Small intestine (tissue), 16 donors: ENCODE data around the gene DMAC1. TPM values are rescaled to one million over a fixed set of nuclear protein-coding genes. Genes with fewer than 3 reads are reported as not detected.

ENCODE experiments used
- DNase-seq, 2 donors: peaks; one replicate each; pipeline versions ENCODE4 v3.0.0 to v3.0.0-alpha.2; 2013
- FAIRE-seq: peaks from 2 replicates; lab custom pipeline; 2012; peaks lifted over from hg19 to GRCh38; lab: Jason Lieb, UNC
- H3K27ac ChIP-seq, 3 donors: one replicate each; pipeline ENCODE4 v1.5.1; 2013; ENCODE audit warnings: low read length in 2 of 3, mild to moderate bottlenecking in 2 of 3, control low read depth in 1 of 3, inconsistent platforms in 1 of 3, low read depth in 1 of 3, moderate library complexity in 1 of 3
- H3K27me3 ChIP-seq, 3 donors: one replicate each; pipeline ENCODE4 v1.6.1; 2013; ENCODE audit warnings: low read length in 3 of 3, inconsistent platforms in 1 of 3; ENCODE audit not compliant: control insufficient read depth in 3 of 3, insufficient read depth in 3 of 3
- H3K36me3 ChIP-seq, 3 donors: one replicate each; pipeline ENCODE4 v1.6.1; 2013; ENCODE audit warnings: low read length in 3 of 3, inconsistent platforms in 1 of 3, low read depth in 1 of 3, mild to moderate bottlenecking in 1 of 3, moderate library complexity in 1 of 3; ENCODE audit not compliant: control insufficient read depth in 3 of 3, insufficient read depth in 2 of 3
- H3K4me1 ChIP-seq, 3 donors: one replicate each; pipeline ENCODE4 v1.6.1; 2013; ENCODE audit warnings: low read length in 2 of 3, inconsistent platforms in 1 of 3, low read depth in 1 of 3, mild to moderate bottlenecking in 1 of 3, moderate library complexity in 1 of 3; ENCODE audit not compliant: control insufficient read depth in 3 of 3, insufficient read depth in 2 of 3
- H3K4me3 ChIP-seq, 3 donors: one replicate each; pipeline ENCODE4 v1.5.1; 2013; ENCODE audit warnings: low read length in 3 of 3, control low read depth in 1 of 3, inconsistent platforms in 1 of 3, low read depth in 1 of 3, mild to moderate bottlenecking in 1 of 3, moderate library complexity in 1 of 3
- H3K9me3 ChIP-seq, 2 donors: one replicate each; pipeline ENCODE4 v1.6.1; 2013; ENCODE audit warnings: low read depth in 1 of 2, low read length in 1 of 2; ENCODE audit not compliant: control insufficient read depth in 2 of 2, insufficient read depth in 1 of 2
- WGBS, 3 donors: extraction: QIAGEN DNeasy Blood & Tissue Kit; methylation state at CpG; one replicate each; pipeline ENCODE4 v1.1.7; 2013; 5-methylcytosine and 5-hydroxymethylcytosine counted together
- long read RNA-seq, 10 donors: transcript quantifications; one replicate each; lab custom pipeline, GENCODE V29; 2026
- polyA plus RNA-seq, 4 donors: library from polyadenylated mRNA; stranded (reverse) in 3 of 4; unstranded in 1 of 4; fragments of 200-250 nt in 3 of 4; fragments of 120-200 nt in 1 of 4; gene quantifications; one replicate each; pipeline versions ENCODE4 v1.2.1 to v1.2.3, GENCODE V29; 2013
- donor health status: healthy with polysubstance abuse.
- donor health status: control.
- donor health status: control.
- donor health status: Bipolar disorder and iron deficiency.
- donor health status: healthy.

DMAC1 gene, protein sequence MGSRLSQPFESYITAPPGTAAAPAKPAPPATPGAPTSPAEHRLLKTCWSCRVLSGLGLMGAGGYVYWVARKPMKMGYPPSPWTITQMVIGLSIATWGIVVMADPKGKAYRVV
- polyA plus RNA-seq = 10 to 100 TPM in 3 of 4 donors, 1 to 10 TPM in 1; 6.7 to 38.7 (median 20.1) TPM
- long read RNA-seq, donor 1, transcript DMAC1-201 (2 exons, 2,755 nt) = major isoform, 221 of 248 reads
- long read RNA-seq, donor 1, partial matches to known transcripts = 0 of 248 reads
- long read RNA-seq, donor 1, other reads (novel, unspliced or antisense) = 27 of 248 reads
- long read RNA-seq, donor 2, transcript DMAC1-201 (2 exons, 2,755 nt) = major isoform, 40 of 40 reads
- long read RNA-seq, donor 2, partial matches to known transcripts = 0 of 40 reads
- long read RNA-seq, donor 2, other reads (novel, unspliced or antisense) = 0 of 40 reads
- long read RNA-seq, donor 3, transcript DMAC1-201 (2 exons, 2,755 nt) = major isoform, 61 of 66 reads
- long read RNA-seq, donor 3, partial matches to known transcripts = 0 of 66 reads
- long read RNA-seq, donor 3, other reads (novel, unspliced or antisense) = 5 of 66 reads
- long read RNA-seq, donor 4, partial matches to known transcripts = 0 of 4 reads
- long read RNA-seq, donor 4, other reads (novel, unspliced or antisense) = 0 of 4 reads
- long read RNA-seq, donor 5, transcript DMAC1-201 (2 exons, 2,755 nt) = major isoform, 32 of 37 reads
- long read RNA-seq, donor 5, partial matches to known transcripts = 5 of 37 reads
- long read RNA-seq, donor 5, other reads (novel, unspliced or antisense) = 0 of 37 reads
- long read RNA-seq, donor 6, transcript DMAC1-201 (2 exons, 2,755 nt) = major isoform, 78 of 88 reads
- long read RNA-seq, donor 6, partial matches to known transcripts = 0 of 88 reads
- long read RNA-seq, donor 6, other reads (novel, unspliced or antisense) = 10 of 88 reads
- long read RNA-seq, donor 7, transcript DMAC1-201 (2 exons, 2,755 nt) = major isoform, 244 of 270 reads
- long read RNA-seq, donor 7, partial matches to known transcripts = 0 of 270 reads
- long read RNA-seq, donor 7, other reads (novel, unspliced or antisense) = 26 of 270 reads
- long read RNA-seq, donor 8, transcript DMAC1-201 (2 exons, 2,755 nt) = major isoform, 12 of 12 reads
- long read RNA-seq, donor 8, partial matches to known transcripts = 0 of 12 reads
- long read RNA-seq, donor 8, other reads (novel, unspliced or antisense) = 0 of 12 reads
- long read RNA-seq, donor 9, transcript DMAC1-201 (2 exons, 2,755 nt) = major isoform, 22 of 22 reads
- long read RNA-seq, donor 9, partial matches to known transcripts = 0 of 22 reads
- long read RNA-seq, donor 9, other reads (novel, unspliced or antisense) = 0 of 22 reads
- long read RNA-seq, donor 10, transcript DMAC1-201 (2 exons, 2,755 nt) = major isoform, 100 of 113 reads
- long read RNA-seq, donor 10, partial matches to known transcripts = 0 of 113 reads
- long read RNA-seq, donor 10, other reads (novel, unspliced or antisense) = 13 of 113 reads

GRCh38 chr9:7799234-7799943 lies at the start of gene DMAC1:
Gene DMAC1 (minus strand): TSS chr9:7799778. CDS start chr9:7799734, 44 bp downstream.
- FAIRE-seq = no peak
- 0 to 1% (median 0%) methylated on average over 45 to 46 of the region's 46 CpGs for WGBS, 3 donors

GRCh38 chr9:7849362-7849761 lies 49.8 kb upstream of the DMAC1 start:
- Histone ChIP-seq H3K36me3 (no peaks in the 10 kb centered on the region), H3K4me1 (no peaks in the 10 kb centered on the region), H3K27me3 (no peaks in the 10 kb centered on the region), H3K4me3 (no peak overlapping the region), H3K9me3 (no peaks in the 10 kb centered on the region), H3K27ac (no peak overlapping the region)
- WGBS, 3 donors = 61 to 76% (median 70%) methylated on average over 1 of the region's 1 CpG
- no peak for DNase-seq
- no peak for FAIRE-seq

More at GRCh38 chr9:7799234-7799943, at the start of gene DMAC1:
- Histone ChIP-seq H3K4me3 (peak within 1 kb of the TSS; percentile 67 to 95 (median 86)), H3K27me3 (no peaks in the 10 kb centered on the region), H3K4me1 (peaks cover 0 to 6% (median 0%) of the 10 kb centered on the region in 3 donors), H3K9me3 (no peaks in the 10 kb centered on the region), H3K27ac (peak within 1 kb of the TSS; percentile 25 to 94 (median 74)), H3K36me3 (peaks cover 2 to 4% (median 4%) of the 10 kb centered on the region in 3 donors)
- peak; percentile 88 to 93 for DNase-seq

- H3K9me3 ChIP-seq = no peaks in the 10 kb centered on the region
- DNase-seq = no peak
- H3K4me1 ChIP-seq = no peaks in the 10 kb centered on the region
- no peaks in the 10 kb centered on the region for H3K27me3 ChIP-seq
- no peaks in the 10 kb centered on the region for H3K36me3 ChIP-seq
- 92 to 93% (median 92%) methylated on average over 4 of the region's 4 CpGs for WGBS, 3 donors
- FAIRE-seq = no peak
- no peak overlapping the region for H3K27ac ChIP-seq
- H3K4me3 ChIP-seq = no peak overlapping the region
These were observed 48.9 kb upstream of the DMAC1 start for GRCh38 chr9:7848498-7848897.

DNA sequence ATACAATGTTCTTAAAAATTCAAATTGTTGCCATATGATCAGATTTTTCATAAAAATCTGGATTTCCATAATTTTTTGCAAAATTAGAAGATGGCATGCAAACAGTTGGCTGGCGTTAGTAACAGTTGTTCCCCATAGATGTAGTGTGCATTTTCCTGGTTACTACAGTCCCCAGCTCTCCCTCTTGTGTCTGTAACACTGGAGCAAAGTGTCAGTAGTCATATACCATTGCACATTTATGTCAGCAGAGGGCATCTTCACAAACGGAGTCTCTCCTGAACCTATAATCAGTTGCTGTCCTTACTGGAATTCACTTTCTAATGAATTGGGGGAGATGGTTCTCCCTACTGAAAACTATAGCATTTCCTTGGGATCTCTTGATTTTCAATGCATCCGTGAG lies 44.7 kb upstream of the DMAC1 start:
- no peak overlapping the region for H3K4me3 ChIP-seq
- no peaks in the 10 kb centered on the region for H3K27me3 ChIP-seq
- no peaks in the 10 kb centered on the region for H3K9me3 ChIP-seq
- 35 to 48% (median 41%) methylated on average over 3 of the region's 3 CpGs for WGBS, 3 donors
- FAIRE-seq = no peak
- DNase-seq = peak; percentile 28 to 40
- no peaks in the 10 kb centered on the region for H3K4me1 ChIP-seq
- H3K27ac ChIP-seq = no peak overlapping the region
- H3K36me3 ChIP-seq = no peaks in the 10 kb centered on the region

DNA sequence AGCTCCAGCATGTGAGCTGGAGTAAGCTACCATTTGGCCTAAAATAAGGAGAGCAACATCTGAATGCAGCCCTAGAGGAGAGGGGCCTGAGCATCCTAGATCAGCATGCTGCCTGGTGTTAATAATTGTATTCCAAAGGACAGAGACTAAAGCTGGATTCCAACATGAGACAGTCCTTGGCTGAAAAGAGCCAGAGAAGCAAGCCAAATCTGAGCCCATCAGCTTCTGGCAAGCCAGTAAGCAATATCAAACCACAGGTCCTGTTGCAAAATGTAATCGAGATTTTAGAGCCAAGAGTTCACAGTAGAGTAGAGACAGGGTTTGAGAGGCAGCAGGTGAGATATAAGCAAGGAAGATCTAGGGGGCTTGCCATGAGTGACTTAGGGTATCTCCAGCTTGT lies 42.3 kb upstream of the DMAC1 start:
- no peaks in the 10 kb centered on the region for H3K4me1 ChIP-seq
- DNase-seq (no peak), FAIRE-seq (no peak)
- no peaks in the 10 kb centered on the region for H3K9me3 ChIP-seq
- no peak overlapping the region for H3K27ac ChIP-seq
- WGBS, 3 donors = 64 to 87% (median 70%) methylated on average over 1 of the region's 1 CpG
- H3K36me3 ChIP-seq = no peaks in the 10 kb centered on the region
- no peaks in the 10 kb centered on the region for H3K27me3 ChIP-seq
- no peak overlapping the region for H3K4me3 ChIP-seq

- 39 to 65% (median 44%) methylated on average over 2 of the region's 2 CpGs for WGBS, 3 donors
- H3K27me3 ChIP-seq = no peaks in the 10 kb centered on the region
- FAIRE-seq = no peak
These were observed 35.0 kb upstream of the DMAC1 start for GRCh38 chr9:7834531-7834930.

GRCh38 chr9:7828334-7828733 lies 28.8 kb upstream of the DMAC1 start:
- Histone ChIP-seq H3K27me3 (no peaks in the 10 kb centered on the region), H3K36me3 (no peaks in the 10 kb centered on the region), H3K4me3 (no peak overlapping the region), H3K9me3 (no peaks in the 10 kb centered on the region), H3K27ac (no peak overlapping the region), H3K4me1 (no peaks in the 10 kb centered on the region)
- 72 to 87% (median 85%) methylated on average over 1 of the region's 1 CpG for WGBS, 3 donors
- DNase-seq = no peak
- FAIRE-seq = no peak

More at GRCh38 chr9:7834531-7834930, 35.0 kb upstream of the DMAC1 start:
- Histone ChIP-seq H3K27ac (no peak overlapping the region), H3K4me1 (no peaks in the 10 kb centered on the region), H3K4me3 (no peak overlapping the region), H3K36me3 (no peaks in the 10 kb centered on the region), H3K9me3 (no peaks in the 10 kb centered on the region)
- DNase-seq = no peak
